MCF 10A (cell line): ENCODE data around the gene LRRK2. TPM values are rescaled to one million over a fixed set of nuclear protein-coding genes. Genes with fewer than 3 reads are reported as not detected.

ENCODE experiments used
- BruUV-seq: library from RNA; stranded (reverse); fragments of 400-500 nt; replicated peaks from 2 replicates; lab custom pipeline; 2021; lab: Mats Ljungman, UMichigan
- CTCF ChIA-PET: fragments of 300-600 bp; sonication (Branson Sonifier 250); formaldehyde crosslinking; extraction: SDS; loops from one replicate; lab custom pipeline; 2021; ENCODE audit warnings: antibody characterized with exemption, inconsistent platforms; lab: Yijun Ruan, JAX
- POLR2A ChIA-PET: fragments of 300-600, 350-650 bp; sonication (Branson Sonifier 250); formaldehyde crosslinking; extraction: SDS; loops from one replicate; lab custom pipeline; 2020; ENCODE audit warnings: antibody characterized with exemption, inconsistent platforms; lab: Yijun Ruan, JAX
- DNase-seq: peaks from one replicate; pipeline ENCODE4 v3.0.0-alpha.2; 2018; ENCODE audit not compliant: unreplicated experiment
- H3K27ac Mint-ChIP-seq: one replicate; pipeline ENCODE4 v1.8.0; 2022; ENCODE audit warnings: mild to moderate bottlenecking, low read depth, mixed read lengths; ENCODE audit not compliant: unreplicated experiment
- H3K27me3 Mint-ChIP-seq: one replicate; pipeline ENCODE4 v1.8.0; 2022; ENCODE audit warnings: mixed read lengths; ENCODE audit not compliant: insufficient read depth, unreplicated experiment
- H3K36me3 Mint-ChIP-seq: one replicate; pipeline ENCODE4 v1.8.0; 2022; ENCODE audit warnings: mild to moderate bottlenecking, moderate library complexity, mixed read lengths; ENCODE audit not compliant: insufficient read depth, unreplicated experiment
- H3K4me1 Mint-ChIP-seq: one replicate; pipeline ENCODE4 v1.8.0; 2022; ENCODE audit warnings: mixed read lengths; ENCODE audit not compliant: insufficient read depth, unreplicated experiment
- H3K4me3 Mint-ChIP-seq: one replicate; pipeline ENCODE4 v1.8.0; 2022; ENCODE audit warnings: mild to moderate bottlenecking, moderate library complexity, mixed read lengths; ENCODE audit not compliant: unreplicated experiment
- H3K9me3 Mint-ChIP-seq: one replicate; pipeline ENCODE4 v1.8.0; 2022; ENCODE audit warnings: mixed read lengths; ENCODE audit not compliant: unreplicated experiment
- CTCF ChIP-seq: fragments of 200-600 bp; IDR thresholded peaks from one replicate; pipeline ENCODE4 v1.8.0; 2022; ENCODE audit warnings: antibody characterized with exemption, mild to moderate bottlenecking; ENCODE audit not compliant: unreplicated experiment
- intact Hi-C: fragments of 100-400 bp; cut with micrococcal nuclease; formaldehyde crosslinking; loops from 2 replicates; pipeline ENCODE4 v1.14.1; 2022
- total RNA-seq: library from RNA; stranded (reverse); gene quantifications from 2 replicates; pipeline ENCODE4 v1.2.3, GENCODE V29; 2022

Gene LRRK2
- total RNA-seq, 1 experiment from 2014 or later = 4.2 TPM

- no peaks in the 10 kb centered on the region for H3K9me3 Mint-ChIP-seq
- H3K36me3 Mint-ChIP-seq = no peaks in the 10 kb centered on the region
- no peaks in the 10 kb centered on the region for H3K27me3 Mint-ChIP-seq
- no peak overlapping the region for H3K27ac Mint-ChIP-seq
- CTCF ChIA-PET = interaction anchor here (0.7 kb wide), 1 partner anchor 682 kb away, joined by 3 read pairs; no protein-coding TSS in a partner anchor
- no peak for TF ChIP-seq CTCF
- POLR2A ChIA-PET = interaction anchor here (0.6 kb wide), 1 partner anchor 20 kb away, joined by 3 read pairs; no protein-coding TSS in a partner anchor
- no TSS peak for BruUV-seq
- DNase-seq = no peak
- intact Hi-C loops = no loop called here
- no peak overlapping the region for H3K4me3 Mint-ChIP-seq
- H3K4me1 Mint-ChIP-seq = no peaks in the 10 kb centered on the region
Observed at GRCh38 chr12:40188558-40189320, 36.1 kb upstream of the LRRK2 start.

- Mint-ChIP-seq H3K36me3 (no peaks in the 10 kb centered on the region), H3K27me3 (no peaks in the 10 kb centered on the region), H3K27ac (no peak overlapping the region), H3K4me3 (no peak overlapping the region), H3K9me3 (no peaks in the 10 kb centered on the region), H3K4me1 (no peaks in the 10 kb centered on the region)
- no TSS peak for BruUV-seq
- DNase-seq = no peak
- no peak for TF ChIP-seq CTCF
- ChIA-PET POLR2A (interaction anchor here (1.2 to 1.4 kb wide), 2 partner anchors 11 to 34 kb away, joined by 3 to 5 read pairs; no protein-coding TSS in a partner anchor), CTCF (interaction anchor here (3.0 kb wide), 1 partner anchor 12 kb away, joined by 9 read pairs; no protein-coding TSS in a partner anchor)
- intact Hi-C loops = no loop called here
Observed at GRCh38 chr12:40192704-40193255, 32.0 kb upstream of the LRRK2 start.

DNA sequence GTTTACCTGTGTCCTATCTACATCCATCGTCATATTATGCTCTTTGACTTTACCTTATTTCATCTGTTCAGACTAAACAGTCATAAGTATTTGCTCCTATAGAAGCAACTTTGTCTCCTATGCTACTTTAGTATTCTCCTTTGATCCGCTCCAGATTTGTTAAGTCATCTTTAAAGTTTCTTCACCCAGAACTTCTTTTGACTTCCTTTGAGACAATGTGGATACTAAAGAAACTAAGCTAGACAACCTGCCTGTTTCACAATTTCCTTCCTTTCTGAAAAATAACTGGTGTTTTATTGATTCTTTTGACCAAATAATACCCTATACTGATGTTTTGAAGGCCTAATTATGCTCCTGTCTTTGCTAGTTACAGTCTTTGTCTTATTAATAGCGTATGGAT, 30.0 kb upstream of the LRRK2 start:
- Mint-ChIP-seq H3K9me3 (no peaks in the 10 kb centered on the region), H3K27ac (no peak overlapping the region), H3K4me3 (no peak overlapping the region), H3K36me3 (no peaks in the 10 kb centered on the region), H3K4me1 (no peaks in the 10 kb centered on the region), H3K27me3 (no peaks in the 10 kb centered on the region)
- intact Hi-C loops = no loop called here
- no TSS peak for BruUV-seq
- ChIA-PET POLR2A (interaction anchor here (0.6 to 1.5 kb wide), 3 partner anchors 9 to 147 kb away, joined by 3 to 5 read pairs (median 4); no protein-coding TSS in a partner anchor), CTCF (interaction anchor here (0.5 to 3.0 kb wide), 3 partner anchors 10 to 32 kb away, joined by 3 to 9 read pairs (median 3); no protein-coding TSS in a partner anchor)
- TF ChIP-seq CTCF = no peak
- no peak for DNase-seq

- no peak for DNase-seq
- no TSS peak for BruUV-seq
- no peaks in the 10 kb centered on the region for H3K9me3 Mint-ChIP-seq
- no peak for TF ChIP-seq CTCF
- H3K36me3 Mint-ChIP-seq = no peaks in the 10 kb centered on the region
- intact Hi-C loops = no loop called here
- no peaks in the 10 kb centered on the region for H3K27me3 Mint-ChIP-seq
- CTCF ChIA-PET = no interaction called here
- no peak overlapping the region for H3K27ac Mint-ChIP-seq
- POLR2A ChIA-PET = interaction anchor here (1.3 kb wide), 1 partner anchor 39 kb away, joined by 4 read pairs; no protein-coding TSS in a partner anchor
- no peaks in the 10 kb centered on the region for H3K4me1 Mint-ChIP-seq
- no peak overlapping the region for H3K4me3 Mint-ChIP-seq
Observed at GRCh38 chr12:40197590-40197989, 27.2 kb upstream of the LRRK2 start.
